Astrocyte (in vitro differentiated cells and primary cell): ENCODE results near the gene ATL2. TPM values are rescaled to one million over a fixed set of nuclear protein-coding genes. Genes with fewer than 3 reads are reported as not detected.

Experiments used
- DNase-seq: peaks from one replicate; pipeline ENCODE4 v3.0.0-alpha.2; 2010; ENCODE audit warnings: low read depth
- FAIRE-seq: peaks from 2 replicates; lab custom pipeline; 2011; peaks lifted over from hg19 to GRCh38; lab: Jason Lieb, UNC
- H2AFZ ChIP-seq: 2 replicates; pipeline ENCODE4 v1.6.0; 2012; ENCODE audit warnings: low read depth, low read length, inconsistent platforms
- H3K27ac ChIP-seq: 2 replicates; pipeline ENCODE4 v1.5.1; 2011; ENCODE audit warnings: low read depth, low read length, inconsistent platforms
- H3K27me3 ChIP-seq: 2 replicates; pipeline ENCODE4 v1.6.0; 2011; ENCODE audit warnings: low read length, inconsistent platforms; ENCODE audit not compliant: insufficient read depth
- H3K36me3 ChIP-seq: 2 replicates; pipeline ENCODE4 v1.5.1; 2011; ENCODE audit warnings: low read length, inconsistent platforms; ENCODE audit not compliant: insufficient read depth
- H3K4me1 ChIP-seq: 2 replicates; pipeline ENCODE4 v1.5.1; 2011; ENCODE audit warnings: low read length, inconsistent platforms; ENCODE audit not compliant: insufficient read depth
- H3K4me2 ChIP-seq: 2 replicates; pipeline ENCODE4 v1.6.0; 2012; ENCODE audit warnings: low read length, inconsistent platforms
- H3K4me3 ChIP-seq: 2 replicates; pipeline ENCODE4 v1.5.1; 2011; ENCODE audit warnings: low read depth, mild to moderate bottlenecking, low read length, inconsistent platforms; ENCODE audit not compliant: insufficient read depth
- H3K79me2 ChIP-seq: 2 replicates; pipeline ENCODE4 v1.6.0; 2012; ENCODE audit warnings: mild to moderate bottlenecking, low read length, inconsistent platforms; ENCODE audit not compliant: insufficient read depth
- H3K9ac ChIP-seq: 2 replicates; pipeline ENCODE4 v1.6.0; 2012; ENCODE audit warnings: mild to moderate bottlenecking, low read length, inconsistent platforms
- H3K9me3 ChIP-seq: 2 replicates; pipeline ENCODE4 v1.5.1; 2012; ENCODE audit warnings: low read depth, mild to moderate bottlenecking, low read length, inconsistent platforms; ENCODE audit not compliant: insufficient read depth
- H4K20me1 ChIP-seq: 2 replicates; pipeline ENCODE4 v1.6.0; 2012; ENCODE audit warnings: low read length, inconsistent platforms; ENCODE audit not compliant: insufficient read depth
- H3K27ac Mint-ChIP-seq: one replicate; pipeline ENCODE4 v1.8.0; 2021; ENCODE audit warnings: mild to moderate bottlenecking, mixed read lengths; ENCODE audit not compliant: unreplicated experiment
- H3K27me3 Mint-ChIP-seq: one replicate; pipeline ENCODE4 v1.8.0; 2021; ENCODE audit warnings: low read depth, mixed read lengths; ENCODE audit not compliant: unreplicated experiment
- H3K36me3 Mint-ChIP-seq: one replicate; pipeline ENCODE4 v1.8.0; 2021; ENCODE audit warnings: low read depth, mixed read lengths; ENCODE audit not compliant: unreplicated experiment
- H3K4me1 Mint-ChIP-seq: one replicate; pipeline ENCODE4 v1.8.0; 2021; ENCODE audit warnings: low read depth, mixed read lengths; ENCODE audit not compliant: unreplicated experiment
- H3K4me3 Mint-ChIP-seq: one replicate; pipeline ENCODE4 v1.8.0; 2021; ENCODE audit warnings: mild to moderate bottlenecking, moderate library complexity, mixed read lengths; ENCODE audit not compliant: unreplicated experiment
- H3K9me3 Mint-ChIP-seq: one replicate; pipeline ENCODE4 v1.8.0; 2021; ENCODE audit warnings: mild to moderate bottlenecking, mixed read lengths; ENCODE audit not compliant: unreplicated experiment
- EZH2 ChIP-seq: IDR thresholded peaks from 2 replicates; pipeline ENCODE4 v1.6.1; 2012; ENCODE audit warnings: mild to moderate bottlenecking, low read length, inconsistent platforms; ENCODE audit not compliant: insufficient read depth
- total RNA-seq: library from RNA; stranded (reverse); gene quantifications from 2 replicates; pipeline ENCODE4 v1.2.1, GENCODE V29; 2021
- TF ChIP-seq, protein P1 (sequence below): IDR thresholded peaks from 2 replicates; pipeline ENCODE4 v1.5.1; 2011; ENCODE audit warnings: low read depth, mild to moderate bottlenecking, inconsistent platforms, low read length, moderate library complexity; ENCODE audit not compliant: insufficient read depth

ATL2 gene
- total RNA-seq, 1 donor from 2014 or later = 34.9 TPM

DNA sequence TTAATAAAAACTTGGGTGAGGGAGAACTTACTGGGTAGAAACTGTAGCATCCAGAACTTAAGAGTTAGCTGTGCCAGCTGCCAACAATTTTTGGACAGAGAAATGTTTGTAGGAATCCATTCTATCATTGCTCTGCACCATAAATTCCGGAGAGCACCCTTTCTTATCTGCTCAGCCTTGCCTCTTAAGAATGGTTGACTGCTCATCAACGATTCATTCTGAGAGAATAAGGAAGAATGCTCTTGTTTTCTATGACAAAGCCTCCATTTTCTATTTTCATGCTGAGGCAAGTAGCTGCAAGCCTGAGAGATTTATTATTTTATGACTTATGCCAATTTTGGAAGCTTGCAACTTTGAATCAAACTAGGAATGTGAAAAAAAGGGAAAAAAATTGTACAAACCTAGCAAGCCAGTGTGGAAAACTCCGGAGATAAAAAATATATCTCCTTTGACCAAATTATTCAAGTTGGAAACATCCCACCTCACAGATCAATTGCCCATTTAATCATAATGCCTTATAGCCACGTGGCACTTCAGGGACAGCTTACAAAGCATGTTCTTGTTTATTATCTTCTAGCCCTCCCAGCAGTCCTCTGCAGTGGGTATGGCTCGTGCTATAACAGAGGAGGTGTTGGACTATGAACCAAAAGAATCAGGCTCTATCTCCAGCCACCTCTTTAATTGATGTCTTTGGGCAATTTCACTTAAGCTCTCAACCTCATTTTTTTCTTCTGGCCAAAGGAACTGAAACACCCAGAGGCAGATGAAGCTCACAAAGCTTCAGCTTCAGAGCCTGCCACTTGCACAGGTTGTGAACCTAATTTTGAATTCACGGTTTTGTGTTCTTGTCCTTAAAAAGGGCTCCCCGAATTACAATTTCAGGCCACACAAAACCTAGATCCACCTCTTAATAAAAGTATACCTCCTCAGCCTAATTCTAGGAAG is 40.9 kb upstream of the ATL2 start:
- no peaks in the 10 kb centered on the region for H3K4me1 Mint-ChIP-seq
- H2AFZ ChIP-seq = no peak overlapping the region

DNA sequence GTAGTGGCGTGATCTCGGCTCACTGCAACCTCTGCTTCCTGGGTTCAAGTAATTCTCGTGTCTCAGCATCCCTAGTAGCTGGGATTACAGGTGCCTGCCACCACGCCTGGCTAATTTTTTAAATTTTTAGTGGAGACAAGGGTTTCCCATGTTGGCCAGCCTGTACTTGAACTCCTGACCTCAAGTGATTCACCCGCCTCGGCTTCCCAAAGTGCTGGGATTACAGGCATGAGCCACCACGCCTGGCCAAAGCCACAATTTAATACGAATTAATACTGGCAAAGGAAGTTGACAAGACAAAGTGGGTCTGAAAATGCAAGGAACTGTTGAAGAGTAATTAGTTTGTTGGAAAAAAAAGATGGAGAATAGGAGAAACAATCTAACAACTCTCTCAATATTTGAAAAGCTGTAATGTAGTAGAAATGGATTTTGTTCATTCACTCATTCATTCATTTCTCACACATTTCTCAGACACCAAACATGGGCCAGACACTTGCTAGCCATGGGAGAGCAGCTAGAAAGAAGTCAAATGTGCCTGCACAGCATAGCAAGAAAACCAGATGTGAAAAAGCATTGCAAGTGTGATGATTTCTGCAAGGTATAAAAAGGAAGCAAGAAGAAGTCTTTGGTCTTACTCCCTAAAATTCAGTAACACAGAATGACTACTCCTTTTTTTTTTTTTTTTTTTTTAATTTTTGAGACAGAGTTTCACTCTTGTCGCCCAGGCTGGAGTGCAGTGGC is 39.4 kb upstream of the ATL2 start:
- no peaks in the 10 kb centered on the region for H3K36me3 ChIP-seq
- H3K27ac ChIP-seq = no peak overlapping the region
- no peaks in the 10 kb centered on the region for H4K20me1 ChIP-seq
- H3K4me3 ChIP-seq = no peak overlapping the region
- H3K9me3 ChIP-seq = peaks cover 2% of the 10 kb centered on the region
- FAIRE-seq (no peak), DNase-seq (peak; percentile 7)
- no peak overlapping the region for H3K27ac Mint-ChIP-seq
- TF ChIP-seq, protein P1, sequence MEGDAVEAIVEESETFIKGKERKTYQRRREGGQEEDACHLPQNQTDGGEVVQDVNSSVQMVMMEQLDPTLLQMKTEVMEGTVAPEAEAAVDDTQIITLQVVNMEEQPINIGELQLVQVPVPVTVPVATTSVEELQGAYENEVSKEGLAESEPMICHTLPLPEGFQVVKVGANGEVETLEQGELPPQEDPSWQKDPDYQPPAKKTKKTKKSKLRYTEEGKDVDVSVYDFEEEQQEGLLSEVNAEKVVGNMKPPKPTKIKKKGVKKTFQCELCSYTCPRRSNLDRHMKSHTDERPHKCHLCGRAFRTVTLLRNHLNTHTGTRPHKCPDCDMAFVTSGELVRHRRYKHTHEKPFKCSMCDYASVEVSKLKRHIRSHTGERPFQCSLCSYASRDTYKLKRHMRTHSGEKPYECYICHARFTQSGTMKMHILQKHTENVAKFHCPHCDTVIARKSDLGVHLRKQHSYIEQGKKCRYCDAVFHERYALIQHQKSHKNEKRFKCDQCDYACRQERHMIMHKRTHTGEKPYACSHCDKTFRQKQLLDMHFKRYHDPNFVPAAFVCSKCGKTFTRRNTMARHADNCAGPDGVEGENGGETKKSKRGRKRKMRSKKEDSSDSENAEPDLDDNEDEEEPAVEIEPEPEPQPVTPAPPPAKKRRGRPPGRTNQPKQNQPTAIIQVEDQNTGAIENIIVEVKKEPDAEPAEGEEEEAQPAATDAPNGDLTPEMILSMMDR = no peak
- TF ChIP-seq EZH2 = no peak
- H3K4me2 ChIP-seq = no peak overlapping the region
- no peaks in the 10 kb centered on the region for H3K4me1 ChIP-seq
- H2AFZ ChIP-seq = no peak overlapping the region
- no peak overlapping the region for H3K9ac ChIP-seq
- peaks cover 19% of the 10 kb centered on the region for H3K27me3 ChIP-seq
- H3K4me1 Mint-ChIP-seq = no peaks in the 10 kb centered on the region
- no peaks in the 10 kb centered on the region for H3K36me3 Mint-ChIP-seq
- H3K9me3 Mint-ChIP-seq = peaks cover 17% of the 10 kb centered on the region
- no peaks in the 10 kb centered on the region for H3K79me2 ChIP-seq
- peaks cover 29% of the 10 kb centered on the region for H3K27me3 Mint-ChIP-seq
- H3K4me3 Mint-ChIP-seq = no peak overlapping the region

More for the DNA sequence above, 40.9 kb upstream of the ATL2 start:
- Mint-ChIP-seq H3K27me3 (peaks cover 29% of the 10 kb centered on the region), H3K4me3 (no peak overlapping the region), H3K36me3 (no peaks in the 10 kb centered on the region), H3K9me3 (peaks cover 13% of the 10 kb centered on the region), H3K27ac (no peak overlapping the region)
- TF ChIP-seq, protein P1 = no peak
- TF ChIP-seq EZH2 = no peak
- H3K9ac ChIP-seq = no peak overlapping the region
- DNase-seq (no peak), FAIRE-seq (no peak)
- no peaks in the 10 kb centered on the region for H3K36me3 ChIP-seq
- H3K79me2 ChIP-seq = no peaks in the 10 kb centered on the region
- no peak overlapping the region for H3K4me3 ChIP-seq
- no peak overlapping the region for H3K27ac ChIP-seq
- H3K27me3 ChIP-seq = peaks cover 19% of the 10 kb centered on the region
- no peak overlapping the region for H3K4me2 ChIP-seq
- H3K9me3 ChIP-seq = peaks cover 2% of the 10 kb centered on the region
- no peaks in the 10 kb centered on the region for H4K20me1 ChIP-seq
- no peaks in the 10 kb centered on the region for H3K4me1 ChIP-seq
